Measurements from ENCODE around the gene KIAA0319L. TPM values are rescaled to one million over a fixed set of nuclear protein-coding genes. Genes with fewer than 3 reads are reported as not detected.

The KIAA0319L gene
- total RNA-seq, 1 donor from 2014 or later: 44.9 TPM

DNA sequence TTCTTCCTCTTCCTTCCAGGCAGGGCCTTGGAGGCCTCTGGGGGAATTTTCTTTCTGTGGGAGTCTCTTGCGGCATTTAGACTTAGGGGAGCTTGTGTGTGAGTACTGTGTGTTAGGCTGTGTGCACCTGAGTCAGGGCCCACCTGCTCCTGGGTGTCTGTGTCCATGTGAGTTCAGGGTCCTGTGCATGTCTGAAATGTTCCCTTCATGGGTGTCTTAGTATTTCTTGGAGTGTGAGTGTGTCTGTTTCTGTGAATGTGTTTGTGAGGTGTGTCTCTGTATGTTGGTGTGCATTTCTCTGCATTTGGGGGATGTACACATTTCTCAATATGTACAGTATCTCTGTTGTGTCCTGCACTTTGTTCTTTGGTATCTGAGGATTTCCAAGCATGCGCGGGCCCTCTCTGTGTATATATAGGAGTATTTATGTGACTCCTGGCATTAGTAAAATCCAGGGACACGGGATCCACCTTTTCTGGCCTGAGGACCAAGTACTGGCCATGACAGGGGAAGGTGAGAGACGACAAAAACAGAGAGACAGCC lies 18.3 kb upstream of the KIAA0319L start:
- Mint-ChIP-seq H3K27ac (ENCODE audit: unreplicated experiment) (no peak overlapping the region), H3K9me3 (ENCODE audit: unreplicated experiment) (no peaks in the 10 kb centered on the region), H3K27me3 (ENCODE audit: unreplicated experiment) (peaks cover 16% of the 10 kb centered on the region), H3K36me3 (ENCODE audit: unreplicated experiment) (no peaks in the 10 kb centered on the region), H3K4me3 (ENCODE audit: unreplicated experiment) (no peak overlapping the region), H3K4me1 (ENCODE audit: unreplicated experiment) (peaks cover 11% of the 10 kb centered on the region)
- no peak for DNase-seq (ENCODE audit: extremely low spot score, unreplicated experiment)
- TF ChIP-seq CTCF (IDR thresholded peaks at IDR 0.05): no peak

DNA sequence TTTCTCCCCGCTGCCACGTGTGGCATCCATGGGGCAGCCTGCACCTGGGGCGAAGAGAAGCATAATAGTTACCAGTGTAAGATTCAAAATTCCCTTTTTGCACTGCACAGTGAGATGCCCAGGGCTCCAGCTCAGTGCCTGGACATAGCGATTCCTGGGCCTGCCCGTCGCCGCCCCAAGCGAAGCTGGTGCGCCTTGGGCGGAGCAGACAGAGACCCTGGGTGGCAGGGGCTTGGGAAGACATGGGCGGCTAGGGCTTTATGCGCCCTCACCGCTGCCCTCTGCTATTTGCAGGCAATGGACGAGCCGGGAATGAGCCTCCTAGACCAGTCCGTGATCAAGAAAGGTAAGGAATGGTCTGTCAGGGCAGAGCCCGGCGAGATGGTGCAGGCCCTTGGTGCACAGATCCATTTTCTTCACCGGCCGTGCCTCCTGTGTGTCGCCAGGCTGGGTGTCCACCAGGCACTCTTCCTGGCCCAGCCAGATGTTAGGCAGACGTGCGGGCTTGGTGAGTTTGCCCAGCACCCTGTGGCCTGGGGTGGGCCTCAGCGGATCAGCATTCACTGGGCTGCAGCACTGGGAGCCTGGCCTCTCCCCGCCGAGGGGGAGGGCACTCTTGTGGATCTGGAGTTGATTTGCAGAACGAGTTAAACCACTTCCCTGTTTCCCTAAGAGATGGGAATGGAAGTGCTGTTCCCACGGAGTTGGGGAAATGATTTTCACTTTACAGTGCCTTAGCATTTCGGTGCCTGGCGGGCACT lies 17.6 kb upstream of the KIAA0319L start:
- no peaks in the 10 kb centered on the region for H3K9me3 Mint-ChIP-seq (ENCODE audit: unreplicated experiment)
- no peak overlapping the region for H3K27ac Mint-ChIP-seq (ENCODE audit: unreplicated experiment)
- peaks cover 11% of the 10 kb centered on the region for H3K4me1 Mint-ChIP-seq (ENCODE audit: unreplicated experiment)
- H3K4me3 Mint-ChIP-seq (ENCODE audit: unreplicated experiment): peak overlapping the region; percentile 38
- no peak for DNase-seq (ENCODE audit: extremely low spot score, unreplicated experiment)
- no peak for TF ChIP-seq CTCF (IDR thresholded peaks at IDR 0.05)
- peaks cover 19% of the 10 kb centered on the region for H3K27me3 Mint-ChIP-seq (ENCODE audit: unreplicated experiment)
- no peaks in the 10 kb centered on the region for H3K36me3 Mint-ChIP-seq (ENCODE audit: unreplicated experiment)

DNA sequence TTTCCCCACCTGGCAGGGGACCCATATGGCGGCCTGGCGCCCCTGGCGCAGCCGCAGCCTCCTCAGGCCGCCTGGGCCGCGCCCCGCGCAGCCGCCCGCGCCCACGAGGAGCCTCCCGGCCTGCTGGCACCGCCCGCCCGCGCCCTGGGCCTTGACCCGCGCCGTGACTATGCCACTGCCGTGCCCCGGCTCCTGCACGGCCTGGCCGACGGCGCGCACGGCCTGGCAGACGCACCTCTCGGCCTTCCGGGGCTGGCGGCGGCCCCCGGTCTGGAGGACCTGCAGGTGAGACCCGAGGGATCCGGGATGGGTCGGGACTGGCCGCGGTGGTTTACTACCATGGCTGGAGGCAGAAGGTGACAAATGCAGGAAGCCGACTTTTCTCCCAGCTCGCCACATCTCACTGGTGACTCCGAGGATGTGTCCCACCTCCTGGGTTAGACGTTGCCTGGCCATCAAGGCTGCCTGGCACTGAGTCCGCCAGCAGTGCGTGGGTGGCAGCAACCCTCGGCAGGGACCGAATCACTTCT lies 17.0 kb upstream of the KIAA0319L start:
- Mint-ChIP-seq H3K9me3 (ENCODE audit: unreplicated experiment) (no peaks in the 10 kb centered on the region), H3K27ac (ENCODE audit: unreplicated experiment) (no peak overlapping the region), H3K4me3 (ENCODE audit: unreplicated experiment) (peak overlapping the region; percentile 38), H3K4me1 (ENCODE audit: unreplicated experiment) (peaks cover 11% of the 10 kb centered on the region), H3K36me3 (ENCODE audit: unreplicated experiment) (no peaks in the 10 kb centered on the region), H3K27me3 (ENCODE audit: unreplicated experiment) (peaks cover 19% of the 10 kb centered on the region)
- TF ChIP-seq CTCF (IDR thresholded peaks at IDR 0.05): no peak
- no peak for DNase-seq (ENCODE audit: extremely low spot score, unreplicated experiment)

DNA sequence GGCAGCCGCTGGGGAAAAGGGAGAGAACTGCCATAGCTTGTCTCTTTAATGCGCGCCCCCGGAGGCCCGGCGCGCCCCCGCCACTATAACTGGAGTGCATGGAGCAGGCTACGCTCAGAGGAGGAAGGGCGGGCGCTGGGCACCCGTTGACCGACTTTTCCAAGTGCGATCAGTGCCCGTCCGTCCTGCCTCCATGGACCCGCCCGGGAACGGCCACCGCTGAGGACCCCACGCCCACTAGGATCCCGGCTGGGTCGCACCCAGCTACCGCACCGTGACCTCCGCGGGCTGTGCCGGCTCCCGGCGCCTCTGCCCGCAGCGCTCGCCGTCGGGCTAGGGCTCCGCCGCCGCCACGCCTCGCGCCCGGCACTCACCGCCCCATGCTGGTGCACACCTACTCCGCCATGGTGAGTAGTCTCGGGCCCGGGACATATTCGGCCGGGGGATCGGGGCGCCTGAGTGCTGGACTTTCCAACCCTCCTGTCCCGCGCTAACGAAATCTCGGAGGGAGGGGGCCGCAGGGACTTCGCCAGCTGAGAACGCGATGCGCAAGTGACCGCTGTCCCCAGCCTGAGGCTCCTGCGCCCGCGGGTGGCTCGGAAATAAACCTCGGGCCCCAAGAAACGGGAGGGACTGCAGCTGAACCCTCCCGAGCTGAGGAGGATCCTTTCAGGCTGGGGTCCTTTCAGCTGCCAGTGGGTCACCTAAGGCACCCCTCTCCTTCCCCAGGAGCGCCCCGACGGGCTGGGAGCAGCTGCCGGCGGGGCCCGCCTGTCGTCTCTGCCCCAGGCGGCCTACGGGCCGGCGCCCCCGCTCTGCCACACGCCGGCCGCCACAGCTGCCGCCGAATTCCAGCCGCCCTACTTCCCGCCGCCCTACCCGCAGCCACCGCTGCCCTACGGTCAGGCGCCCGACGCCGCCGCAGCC lies 16.3 kb upstream of the KIAA0319L start, which contains the start of gene TFAP2E:
TFAP2E (plus strand) TSS at position 117 of the 927 bp plus-strand sequence; CDS start at position 381, 264 bp downstream.
- Mint-ChIP-seq H3K36me3 (ENCODE audit: unreplicated experiment) (no peaks in the 10 kb centered on the region), H3K9me3 (ENCODE audit: unreplicated experiment) (no peaks in the 10 kb centered on the region), H3K4me3 (ENCODE audit: unreplicated experiment) (peak within 1 kb of the TSS; percentile 74), H3K27me3 (ENCODE audit: unreplicated experiment) (peaks cover 19% of the 10 kb centered on the region), H3K4me1 (ENCODE audit: unreplicated experiment) (peaks cover 13% of the 10 kb centered on the region), H3K27ac (ENCODE audit: unreplicated experiment) (no peak within 1 kb of the TSS)
- TF ChIP-seq CTCF (IDR thresholded peaks at IDR 0.05): peak; percentile 4
- DNase-seq (ENCODE audit: extremely low spot score, unreplicated experiment): no peak

All from osteocyte (in vitro differentiated cells).